ENCODE data around the gene KRTAP10-9.
"Not testable (repeated sequence)": the region's sequence is repeated elsewhere in the genome, so short reads cannot be mapped to it uniquely, and the experiment has no call there.

The KRTAP10-9 gene, protein sequence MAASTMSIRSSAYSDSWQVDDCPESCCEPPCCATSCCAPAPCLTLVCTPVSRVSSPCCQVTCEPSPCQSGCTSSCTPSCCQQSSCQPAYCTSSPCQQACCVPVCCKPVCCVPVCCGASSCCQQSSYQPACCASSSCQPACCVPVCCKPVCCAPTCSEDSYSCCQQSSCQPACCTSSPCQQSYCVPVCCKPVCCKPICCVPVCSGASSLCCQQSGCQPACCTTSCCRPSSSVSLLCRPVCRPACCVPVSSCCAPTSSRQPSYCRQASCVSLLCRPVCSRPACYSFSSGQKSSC

DNA sequence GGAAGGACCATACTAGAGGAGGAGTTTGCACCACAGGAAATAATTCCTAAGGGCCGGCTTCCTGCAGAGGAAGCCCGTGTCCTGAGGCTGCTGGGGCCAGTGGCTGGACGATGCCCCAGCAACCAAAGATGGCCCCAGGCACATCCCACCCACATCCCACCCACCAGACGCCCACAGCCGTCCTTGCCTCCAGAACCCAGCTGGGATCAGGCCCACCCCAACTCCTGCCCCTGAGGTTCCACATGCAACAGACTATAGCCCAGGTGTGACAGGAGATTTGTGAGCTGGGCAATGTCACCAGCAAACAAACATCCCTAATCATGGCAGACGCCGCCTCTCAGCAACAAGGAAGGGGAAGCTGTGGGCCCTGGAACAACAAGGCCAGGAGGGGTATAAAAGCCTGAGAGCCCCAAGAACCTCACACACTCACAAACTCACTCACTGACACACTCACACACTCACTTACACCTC lies at the start of gene KRTAP10-9:
TSS of gene KRTAP10-9 (plus strand) at position 421 of the 471 bp plus-strand sequence. CDS start 79 bp downstream, outside the sequence.
- DNase-seq (ENCODE audit: low spot score), result no peak

DNA sequence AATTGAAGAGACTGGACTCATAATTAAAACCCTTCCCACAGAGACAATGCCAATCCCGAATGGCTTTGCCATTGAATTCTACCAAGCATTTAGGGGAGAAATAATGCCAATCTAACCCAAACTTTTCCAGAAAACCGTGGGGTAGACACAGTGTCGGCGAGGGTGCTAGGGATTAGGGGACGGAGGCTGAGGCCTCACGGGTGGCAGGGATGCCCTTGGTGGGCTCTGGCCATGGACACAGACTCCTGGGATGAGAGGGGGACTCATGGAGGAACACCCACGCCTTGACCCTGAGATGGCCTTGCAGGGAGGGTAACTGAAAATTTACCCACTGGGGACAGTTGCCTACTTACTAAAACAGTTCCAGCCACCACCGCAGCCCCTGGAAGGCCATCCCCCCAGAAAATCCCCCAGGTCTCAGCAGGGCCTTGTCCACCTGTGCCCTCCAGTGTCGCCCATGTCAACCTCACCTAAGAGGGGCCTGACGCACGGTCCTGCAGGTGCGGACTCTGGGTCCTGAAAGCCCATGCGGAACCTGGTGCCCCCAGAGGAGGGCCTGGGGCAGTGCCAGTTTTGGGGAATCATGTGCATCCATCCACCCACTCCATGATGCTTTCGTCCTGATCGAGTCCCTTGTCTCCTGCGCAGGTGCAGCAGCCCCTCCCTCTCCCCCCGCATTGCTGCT lies 48.4 kb upstream of the KRTAP10-9 start:
- DNase-seq (ENCODE audit: low spot score), result no peak

DNA sequence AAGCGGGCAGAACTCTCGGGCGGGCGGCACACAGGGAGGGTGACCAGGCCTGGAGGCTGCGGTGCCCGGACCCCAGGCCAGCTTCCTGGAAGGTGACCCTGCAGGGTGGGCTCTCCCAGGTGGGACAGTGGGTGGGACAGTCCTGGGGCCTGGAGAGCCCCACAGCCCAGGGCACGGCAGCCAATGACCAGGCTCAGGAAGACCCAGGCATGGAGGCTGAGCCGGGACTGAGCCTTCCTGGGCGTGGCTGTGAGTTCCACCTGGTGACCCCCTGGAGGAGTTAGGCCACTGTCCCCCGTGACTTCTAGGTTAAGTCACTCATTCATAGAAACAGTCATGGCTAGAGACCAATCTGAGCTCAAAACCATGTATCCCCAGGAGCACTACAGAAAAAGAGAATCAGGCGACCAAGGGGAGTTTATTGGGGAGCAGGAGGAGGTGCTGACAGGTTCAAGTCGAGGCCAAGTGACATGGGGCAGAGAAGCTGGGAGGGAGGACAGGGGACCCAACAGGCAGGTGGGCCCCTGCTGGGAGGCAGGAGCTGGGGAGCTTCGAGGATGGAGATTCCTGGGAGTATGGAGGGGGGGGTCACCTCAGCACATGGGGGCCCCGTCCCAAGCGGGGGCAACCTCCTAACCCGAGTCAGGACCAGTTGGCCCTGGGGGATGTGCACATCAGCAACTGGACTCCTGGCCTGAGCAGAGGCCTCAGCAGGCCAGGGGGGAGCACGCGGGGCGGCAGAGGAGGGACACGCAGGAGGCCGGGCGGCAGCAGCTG lies 47.6 kb upstream of the KRTAP10-9 start:
- DNase-seq (ENCODE audit: low spot score), result no peak

DNA sequence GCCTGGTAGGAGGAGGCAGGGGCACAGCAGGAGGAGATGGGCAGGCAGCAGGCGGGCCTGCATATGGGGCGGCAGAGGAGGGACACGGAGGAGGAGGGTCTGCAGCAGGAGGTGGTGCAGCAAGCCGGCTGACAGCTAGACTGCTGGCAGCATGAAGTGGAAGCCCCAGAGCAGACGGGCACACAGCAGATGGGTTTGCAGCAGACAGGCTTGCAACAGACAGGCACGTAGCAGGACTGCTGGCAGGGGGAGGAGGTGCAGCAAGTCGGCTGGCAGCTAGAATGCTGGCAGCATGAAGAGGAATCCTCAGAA lies 47.1 kb upstream of the KRTAP10-9 start:
- DNase-seq (ENCODE audit: low spot score), result no peak

DNA sequence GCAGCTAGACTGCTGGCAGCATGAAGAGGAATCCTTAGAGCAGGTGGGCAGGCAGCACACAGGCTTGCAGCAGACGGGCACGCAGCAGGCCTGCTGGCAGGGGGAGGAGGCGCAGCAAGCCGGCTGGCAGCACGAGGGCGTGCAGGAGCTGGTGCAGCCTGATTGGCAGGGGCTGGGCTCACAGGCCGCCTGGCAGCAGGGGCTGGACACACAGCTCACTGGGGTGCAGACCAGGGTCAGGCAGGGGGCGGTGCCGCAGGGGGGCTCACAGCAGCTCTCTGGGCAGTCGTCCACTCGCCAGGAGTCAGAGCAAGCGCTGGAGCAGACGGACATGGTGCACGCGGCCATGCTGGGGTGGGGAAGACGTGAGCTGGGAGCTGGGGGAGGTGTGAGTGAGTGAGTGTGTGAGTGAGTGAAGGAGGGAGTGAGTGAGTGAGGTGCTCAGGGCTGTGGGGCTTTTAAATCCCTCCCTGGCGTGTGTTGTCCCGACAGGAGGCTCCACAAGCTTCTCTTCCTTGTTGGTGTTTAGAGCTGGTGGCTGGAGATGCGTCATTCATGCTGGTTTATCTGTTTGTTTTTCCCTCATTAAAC lies 46.6 kb upstream of the KRTAP10-9 start, which contains the start of gene KRTAP10-5:
TSS of gene KRTAP10-5 (minus strand) at position 374 of the 591 bp plus-strand sequence. CDS start at position 348, 26 bp downstream.
- not testable (repeated sequence) for DNase-seq (ENCODE audit: low spot score)

DNA sequence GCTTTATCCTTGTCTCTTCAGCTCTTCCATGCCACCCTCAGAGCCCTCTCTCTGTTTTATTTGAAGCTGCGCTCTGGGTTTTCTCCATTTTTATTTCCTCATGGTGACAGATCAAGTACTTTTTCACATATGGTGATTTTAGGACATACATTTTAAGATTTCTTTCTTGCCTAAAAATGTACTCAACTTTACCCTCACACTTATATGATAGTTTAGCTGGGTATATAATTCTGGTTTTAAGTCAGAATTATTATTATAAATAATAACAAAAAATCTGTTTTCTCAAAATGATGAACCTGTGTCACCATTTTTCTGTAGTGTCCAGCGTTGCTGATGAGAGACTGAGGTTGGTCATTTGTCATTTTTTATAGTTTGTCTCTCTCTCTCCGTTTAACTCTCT lies 45.7 kb upstream of the KRTAP10-9 start:
- no peak for DNase-seq (ENCODE audit: low spot score)

DNA sequence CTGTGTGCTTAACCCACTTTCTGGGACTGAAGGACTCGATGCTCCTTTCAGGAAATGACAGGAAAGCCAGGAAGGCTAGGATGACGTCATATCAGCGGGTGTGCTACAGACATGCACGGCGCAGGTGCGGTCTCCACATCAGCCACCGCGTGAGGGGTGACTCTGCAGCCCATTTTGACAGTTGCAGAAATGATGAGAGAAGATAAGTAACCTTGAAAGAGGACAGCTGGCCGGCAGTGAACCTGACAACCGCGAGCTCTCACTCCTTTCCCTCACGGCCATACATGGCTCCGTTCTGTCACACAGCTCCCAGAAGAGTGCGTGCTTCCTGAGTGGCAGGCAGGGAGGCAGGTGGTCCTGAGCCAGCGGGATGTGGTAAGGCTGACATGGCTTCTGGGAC lies 44.8 kb upstream of the KRTAP10-9 start:
- no peak for DNase-seq (ENCODE audit: low spot score)

DNA sequence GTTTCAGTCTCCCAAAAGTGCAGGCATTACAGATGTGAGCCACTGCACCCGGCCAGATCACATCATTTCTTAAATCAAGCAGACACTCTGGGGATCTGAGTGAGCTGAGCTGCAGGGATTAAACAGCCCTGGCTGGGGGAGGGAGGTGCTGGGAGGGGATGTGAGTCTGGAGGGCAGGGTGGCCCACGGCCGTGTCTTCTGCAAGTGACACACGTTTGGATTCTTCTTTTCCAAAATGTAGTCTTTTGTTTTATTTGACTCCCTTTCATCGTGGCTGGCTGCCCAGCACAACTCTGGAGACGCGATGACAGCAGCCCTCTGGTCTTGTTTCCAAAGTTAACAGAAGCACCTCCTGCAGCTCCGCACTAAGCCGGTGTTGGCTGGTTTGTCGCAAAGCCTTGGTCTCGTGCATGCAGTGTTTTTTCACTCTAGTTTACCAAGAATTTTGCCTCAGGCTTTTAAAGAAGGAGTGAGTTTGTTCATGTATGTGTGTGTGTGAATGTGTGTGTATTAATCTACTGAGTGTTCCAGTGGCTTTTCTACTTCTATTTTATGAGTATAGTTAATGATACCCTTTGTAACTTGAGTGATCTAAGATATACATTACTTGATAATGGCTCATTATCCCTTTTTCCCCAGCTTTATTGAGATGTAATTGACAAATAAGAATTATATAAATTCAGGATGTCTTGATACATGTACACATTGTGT lies 43.6 kb upstream of the KRTAP10-9 start:
- no peak for DNase-seq (ENCODE audit: low spot score)

DNA sequence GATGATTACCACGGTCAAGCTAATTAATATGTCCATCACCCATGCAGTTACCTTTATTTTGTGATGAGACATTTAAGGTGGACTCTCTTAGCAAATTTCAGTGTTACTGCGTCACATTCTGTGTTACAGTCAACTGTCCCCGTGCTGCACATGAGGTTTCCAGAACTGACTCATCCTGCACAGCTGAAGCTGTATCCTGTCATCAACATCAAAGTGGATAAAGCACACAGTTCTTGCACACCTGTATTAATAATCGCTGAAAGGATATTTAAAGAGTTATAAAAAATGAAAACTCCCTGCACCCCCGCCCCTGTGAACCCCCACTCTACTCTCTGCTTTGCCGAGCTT lies 43.1 kb upstream of the KRTAP10-9 start:
- DNase-seq (ENCODE audit: low spot score), result no peak

DNA sequence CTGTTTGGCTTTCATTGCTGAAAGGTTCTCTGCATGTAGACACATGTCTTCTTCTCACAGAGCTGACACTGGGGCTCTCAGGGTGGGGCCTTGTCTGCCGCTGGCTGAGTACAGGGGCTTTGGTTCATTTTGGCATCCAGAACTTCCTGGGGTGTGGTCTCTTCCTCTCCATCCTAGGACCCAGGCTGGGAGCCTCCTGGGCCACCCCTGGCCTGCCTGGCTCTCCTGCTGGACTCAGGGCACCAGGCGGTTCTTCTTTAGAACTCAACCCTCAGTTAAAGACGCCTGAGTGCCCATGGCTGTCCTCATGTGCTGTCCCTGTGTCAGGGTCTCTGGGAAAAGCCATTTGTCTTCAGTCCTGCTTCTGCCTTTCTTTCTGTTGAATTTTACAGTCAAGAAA lies 41.0 kb upstream of the KRTAP10-9 start:
- no peak for DNase-seq (ENCODE audit: low spot score)

DNA sequence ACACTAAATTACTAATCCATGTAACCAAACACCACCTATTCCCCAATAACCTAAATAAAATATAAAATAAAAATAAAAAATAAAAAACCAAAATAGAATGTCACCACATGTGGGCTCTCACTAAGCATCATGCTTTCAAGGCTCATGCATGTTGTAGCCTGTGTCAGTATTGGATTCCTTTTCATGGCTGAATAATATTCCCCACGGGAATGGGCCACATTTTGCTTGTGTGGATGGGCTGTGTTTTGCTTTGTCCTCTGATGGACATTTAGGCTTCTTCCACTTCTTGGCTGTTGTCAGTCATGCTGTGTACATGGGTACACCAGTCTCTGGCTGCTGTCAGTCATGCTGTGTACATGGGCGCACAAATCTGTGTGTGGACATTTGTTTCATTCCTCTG lies 37.8 kb upstream of the KRTAP10-9 start:
- no peak for DNase-seq (ENCODE audit: low spot score)

DNA sequence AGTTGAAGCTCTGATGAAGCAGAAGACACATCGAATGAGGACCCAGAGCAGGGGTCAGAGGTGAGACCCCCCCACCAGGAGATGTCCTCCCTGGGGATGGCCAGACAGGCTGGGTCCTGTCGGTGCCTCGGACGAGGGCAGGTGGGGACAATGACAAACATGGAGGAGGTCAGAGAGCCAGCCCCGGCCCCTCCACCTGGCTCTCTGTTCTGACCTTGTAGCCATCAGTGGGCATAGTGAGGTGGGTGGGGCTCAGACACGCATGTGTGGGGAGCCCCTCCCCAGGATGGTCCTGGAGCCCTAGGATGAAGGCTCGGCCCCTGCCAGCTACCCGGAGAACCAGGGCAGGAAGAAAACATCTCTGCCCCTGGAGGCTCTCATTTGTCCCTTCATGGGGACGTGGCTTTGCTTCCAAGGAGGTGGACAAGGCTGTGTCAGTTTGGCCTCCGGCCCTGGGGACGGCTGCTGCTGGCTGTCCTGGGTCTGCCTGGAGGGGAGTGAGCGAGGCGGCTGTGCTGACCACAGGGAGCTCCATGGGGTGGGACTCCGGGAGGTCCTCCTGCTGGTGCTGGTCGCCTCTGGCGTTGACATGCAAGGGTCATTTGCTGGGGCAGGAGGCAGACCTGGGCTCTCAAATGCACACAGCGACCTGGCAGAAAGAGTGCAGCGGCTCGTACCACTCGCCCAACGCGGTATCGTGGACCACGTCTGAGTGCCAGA lies 37.1 kb upstream of the KRTAP10-9 start:
- no peak for DNase-seq (ENCODE audit: low spot score)

DNA sequence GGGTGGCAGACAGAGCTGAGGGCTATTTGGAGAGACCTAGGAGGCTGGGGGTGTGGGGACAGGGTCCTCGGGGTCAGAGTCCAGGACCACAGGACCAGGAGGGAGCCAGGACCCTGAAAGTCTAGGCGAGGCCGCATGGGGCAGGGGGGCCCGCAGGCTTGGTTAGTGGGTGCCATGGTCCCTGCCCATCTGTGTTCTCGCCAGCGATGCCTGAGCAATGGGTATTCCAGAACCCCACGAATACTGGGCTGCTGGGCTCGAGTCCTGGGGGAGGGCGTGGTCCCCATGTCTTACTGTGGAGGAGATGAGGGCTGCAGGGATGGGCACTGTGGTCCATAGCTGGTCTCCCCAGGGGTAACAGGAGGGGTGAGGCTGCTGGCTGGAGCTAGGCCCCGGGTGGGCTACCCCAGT lies 36.6 kb upstream of the KRTAP10-9 start:
- no peak for DNase-seq (ENCODE audit: low spot score)

DNA sequence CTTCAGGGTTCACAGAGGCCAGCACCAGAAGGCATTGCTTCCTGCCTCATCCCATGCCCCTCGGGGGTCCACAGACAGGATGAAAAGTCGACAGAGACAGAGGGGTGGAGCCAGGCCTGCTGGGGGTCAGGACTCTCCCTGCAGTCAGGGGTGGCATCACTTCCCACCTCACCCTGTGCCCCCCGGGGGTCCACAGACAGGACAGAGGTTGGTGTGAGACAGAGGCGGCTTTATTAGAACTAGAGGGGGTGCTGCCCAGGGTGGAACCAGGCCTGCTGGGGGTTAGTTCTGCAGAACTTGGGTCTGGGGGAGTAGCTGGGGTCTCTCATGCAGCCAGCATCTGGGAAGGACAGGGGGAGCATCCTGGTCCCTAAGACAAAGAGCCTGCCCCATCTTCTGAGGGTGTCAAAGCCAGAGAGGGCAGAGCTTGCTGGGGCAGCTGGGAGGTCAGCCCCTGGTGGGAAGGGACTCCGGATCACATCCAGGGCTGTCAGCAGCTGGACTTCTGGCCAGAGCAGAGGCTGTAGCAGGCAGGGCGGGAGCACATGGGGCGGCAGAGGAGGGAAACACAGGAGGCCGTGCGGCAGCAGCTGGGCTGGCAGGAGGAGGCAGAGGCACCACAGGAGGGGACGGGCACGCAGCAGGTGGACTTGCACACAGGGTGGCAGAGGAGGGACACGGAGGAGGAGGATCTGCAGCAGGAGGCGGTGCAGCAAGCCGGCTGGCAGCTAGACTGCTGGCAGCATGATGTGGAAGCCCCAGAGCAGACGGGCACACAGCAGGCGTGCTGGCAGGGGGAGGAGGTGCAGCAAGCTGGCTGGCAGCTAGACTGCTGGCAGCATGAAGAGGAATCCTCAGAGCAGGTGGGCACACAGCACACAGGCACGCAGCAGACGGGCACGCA lies 35.7 kb upstream of the KRTAP10-9 start:
- DNase-seq (ENCODE audit: low spot score), result not testable (repeated sequence)

DNA sequence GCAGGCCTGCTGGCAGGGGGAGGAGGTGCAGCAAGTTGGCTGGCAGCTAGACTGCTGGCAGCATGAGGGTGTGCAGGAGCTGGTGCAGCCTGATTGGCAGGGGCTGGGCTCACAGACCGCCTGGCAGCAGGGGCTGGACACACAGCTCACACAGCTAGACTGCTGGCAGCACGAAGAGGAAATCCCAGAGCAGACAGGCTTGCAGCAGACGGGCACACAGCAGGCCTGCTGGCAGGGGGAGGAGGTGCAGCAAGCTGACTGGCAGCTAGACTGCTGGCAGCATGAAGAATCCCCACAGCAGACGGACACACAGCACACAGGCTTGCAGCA lies 35.1 kb upstream of the KRTAP10-9 start:
- not testable (repeated sequence) for DNase-seq (ENCODE audit: low spot score)

DNA sequence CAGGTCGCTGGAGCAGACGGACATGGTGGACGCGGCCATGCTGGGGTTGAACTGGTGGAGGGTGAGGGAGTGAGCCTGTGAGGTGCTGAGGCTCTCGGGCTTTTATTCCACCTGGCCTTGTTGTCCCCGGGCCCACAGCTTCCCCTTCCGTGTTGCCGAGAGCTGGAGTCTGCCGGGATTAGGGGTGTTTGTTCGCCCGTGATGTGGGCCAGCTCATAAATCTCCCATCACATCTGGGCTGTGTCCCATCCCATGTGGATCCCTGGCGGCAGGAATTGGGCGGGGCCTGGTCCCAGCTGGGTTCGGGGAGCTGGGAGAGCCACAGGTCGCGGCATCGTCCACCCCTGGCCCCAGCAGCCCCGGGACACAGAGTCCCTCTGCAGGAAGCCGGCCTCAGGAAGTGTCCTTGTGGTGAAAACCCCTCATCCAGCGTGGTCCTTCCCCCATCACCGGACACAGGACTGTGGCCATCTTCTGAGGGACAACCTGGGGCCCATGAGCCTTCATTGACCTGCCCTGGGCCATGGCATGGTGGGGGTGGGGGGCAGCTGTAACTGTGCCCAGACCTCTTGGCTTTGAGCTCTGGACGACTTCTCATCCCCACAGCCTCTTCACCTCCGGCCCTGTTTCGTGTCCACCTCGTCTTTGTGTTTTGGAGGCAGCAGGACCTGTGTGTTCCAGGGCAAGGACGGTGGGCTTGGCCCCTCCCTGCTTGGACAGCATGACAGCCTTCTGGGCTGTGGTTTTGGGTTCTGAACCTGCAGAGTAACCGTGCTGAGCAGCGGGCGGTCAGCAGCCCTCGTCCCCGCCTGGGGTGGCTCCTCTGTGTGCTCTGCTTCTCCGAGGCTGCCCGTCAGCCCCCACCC lies 34.2 kb upstream of the KRTAP10-9 start, which contains the start of gene KRTAP10-6:
TSS of gene KRTAP10-6 (minus strand) at position 60 of the 866 bp plus-strand sequence. CDS start at position 39, 21 bp downstream.
- DNase-seq (ENCODE audit: low spot score), result no peak

DNA sequence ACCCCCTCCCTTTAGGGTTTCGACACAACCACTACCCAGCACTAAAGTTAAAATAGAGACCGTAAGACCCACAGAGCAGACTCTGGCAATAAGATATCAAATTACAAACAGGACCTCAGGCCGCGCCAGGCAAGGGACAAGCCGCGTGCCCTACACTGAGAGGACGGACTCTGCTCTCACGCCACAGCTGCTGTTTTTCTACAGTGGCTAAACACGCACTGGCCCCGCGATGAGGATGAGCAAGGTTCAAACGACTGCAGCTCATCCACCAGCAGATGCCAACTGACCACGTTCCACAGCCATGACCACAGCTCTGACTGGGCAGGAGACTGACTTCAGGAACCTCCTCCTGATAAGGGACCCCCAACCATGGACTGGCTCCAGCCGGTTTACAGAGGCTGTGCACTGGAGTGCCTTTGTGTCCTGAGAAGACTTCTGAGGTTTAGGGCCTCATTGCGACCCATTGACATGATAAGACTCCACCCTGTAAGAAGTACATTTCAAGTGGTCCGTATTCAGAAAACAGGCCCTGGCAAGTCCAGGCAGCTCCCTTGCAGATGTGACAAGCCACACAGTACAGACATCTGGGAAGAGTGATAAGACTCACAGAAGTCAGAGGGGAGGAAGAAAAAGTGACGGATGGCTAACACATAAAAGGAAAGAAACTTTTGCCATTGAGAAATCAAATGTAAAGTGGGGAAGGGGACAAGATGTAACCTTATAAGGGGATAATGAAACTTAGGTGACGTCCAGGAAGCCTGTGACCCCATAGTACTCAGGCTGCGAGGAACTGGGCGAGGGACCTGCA lies 33.1 kb upstream of the KRTAP10-9 start:
- peak; percentile 72 for DNase-seq (ENCODE audit: low spot score)

DNA sequence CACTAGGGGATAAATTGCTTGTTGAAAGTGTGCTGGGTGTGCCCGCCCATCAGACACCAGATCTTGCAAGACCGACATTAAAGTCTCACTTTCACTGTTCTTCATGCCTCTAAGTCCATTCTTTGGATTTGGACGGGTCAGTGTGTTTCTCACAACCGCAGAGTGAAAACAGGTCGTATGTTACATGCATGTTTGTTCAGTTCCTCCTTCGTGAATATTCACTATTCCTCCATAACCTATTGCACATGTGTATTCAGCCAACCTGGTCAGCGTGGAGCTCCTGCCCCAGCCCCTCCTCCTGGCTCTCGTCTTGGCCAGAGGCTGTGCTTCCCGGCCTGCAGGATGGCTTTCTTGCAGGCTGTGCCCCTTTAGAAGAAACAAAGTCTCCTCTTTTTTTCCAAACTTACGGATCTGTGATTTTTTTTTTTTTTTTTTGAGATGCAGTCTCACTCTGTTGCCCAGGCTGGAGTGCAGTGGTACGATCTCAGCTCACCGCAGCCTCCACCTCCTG lies 32.4 kb upstream of the KRTAP10-9 start:
- no peak for DNase-seq (ENCODE audit: low spot score)
